ENCODE results near the gene GDF10. TPM values are rescaled to one million over a fixed set of nuclear protein-coding genes. Genes with fewer than 3 reads are reported as not detected.

GDF10 gene
- total and polyA plus RNA-seq, 8 donors, result 0.31 to 2.6 (median 0.90) TPM; not detected in 5

GRCh38 chr10:47297866-47298540 lies 2.0 kb upstream of the GDF10 start:
- DNase-seq, result no peak
- H3K9me3 ChIP-seq, result no peaks in the 10 kb centered on the region
- no peak overlapping the region for H3K27ac ChIP-seq
- H3K27me3 ChIP-seq, result peaks cover 3 to 81% (median 29%) of the 10 kb centered on the region in 3 donors
- H3K4me1 ChIP-seq, result peaks cover 12 to 20% (median 17%) of the 10 kb centered on the region in 4 donors
- TF ChIP-seq CTCF (IDR thresholded peaks at IDR 0.05) (no peak), EP300 (IDR thresholded peaks at IDR 0.05) (no peak), POLR2AphosphoS5 (IDR thresholded peaks at IDR 0.05) (no peak), POLR2A (IDR thresholded peaks at IDR 0.05) (no peak)
- intact Hi-C loops (cut with DNase I; ENCODE audit: low total_unique reads), result no loop called here
- 78 to 85% (median 80%) methylated on average over 12 of the region's 12 CpGs for WGBS, 5 donors
- no peak overlapping the region for H3K4me3 ChIP-seq
- no peaks in the 10 kb centered on the region for H3K36me3 ChIP-seq

- intact Hi-C loops (cut with DNase I; ENCODE audit: low total_unique reads), result no loop called here
- peaks cover 12 to 20% (median 17%) of the 10 kb centered on the region in 4 donors for H3K4me1 ChIP-seq
- TF ChIP-seq EP300 (IDR thresholded peaks at IDR 0.05) (no peak), CTCF (IDR thresholded peaks at IDR 0.05) (no peak), POLR2A (IDR thresholded peaks at IDR 0.05) (no peak), POLR2AphosphoS5 (IDR thresholded peaks at IDR 0.05) (no peak)
- H3K27me3 ChIP-seq, result peaks cover 3 to 85% (median 29%) of the 10 kb centered on the region in 3 donors
- 48 to 82% (median 72%) methylated on average over 1 of the region's 1 CpG for WGBS, 5 donors
- DNase-seq, result no peak
- H3K4me3 ChIP-seq, result no peak overlapping the region
- H3K27ac ChIP-seq, result no peak overlapping the region
- no peaks in the 10 kb centered on the region for H3K9me3 ChIP-seq
- H3K36me3 ChIP-seq, result no peaks in the 10 kb centered on the region
Measured at GRCh38 chr10:47298715-47299114, 1.3 kb upstream of the GDF10 start.

- no peak for TF ChIP-seq EP300 (IDR thresholded peaks at IDR 0.05)
- TF ChIP-seq CTCF (IDR thresholded peaks at IDR 0.05), result no peak
- TF ChIP-seq POLR2A (IDR thresholded peaks at IDR 0.05), result no peak
- no peak for TF ChIP-seq POLR2AphosphoS5 (IDR thresholded peaks at IDR 0.05)
- 1 to 18% (median 4%) methylated on average over 6 to 57 of the region's 57 CpGs for WGBS, 5 donors
- Histone ChIP-seq H3K27me3 (peaks cover 3 to 76% (median 32%) of the 10 kb centered on the region in 3 donors), H3K36me3 (no peaks in the 10 kb centered on the region), H3K9me3 (no peaks in the 10 kb centered on the region), H3K4me1 (peaks cover 12 to 20% (median 17%) of the 10 kb centered on the region in 4 donors), H3K4me3 (peak overlapping the region; percentile 42 to 52 (median 48)), H3K27ac (no peak overlapping the region)
- intact Hi-C loops (cut with DNase I; ENCODE audit: low total_unique reads), result no loop called here
- peak in 1 of 2 donors; percentile 42 for DNase-seq
Measured at GRCh38 chr10:47300429-47300931, 483 bp downstream of the GDF10 start.

GRCh38 chr10:47301833-47302232 lies 1.8 kb downstream of the GDF10 start:
- intact Hi-C loops (cut with DNase I; ENCODE audit: low total_unique reads), result no loop called here
- H3K4me3 ChIP-seq, result no peak overlapping the region
- TF ChIP-seq POLR2AphosphoS5 (IDR thresholded peaks at IDR 0.05) (no peak), CTCF (IDR thresholded peaks at IDR 0.05) (no peak), EP300 (IDR thresholded peaks at IDR 0.05) (no peak), POLR2A (IDR thresholded peaks at IDR 0.05) (no peak)
- peaks cover 3 to 73% (median 32%) of the 10 kb centered on the region in 3 donors for H3K27me3 ChIP-seq
- H3K27ac ChIP-seq, result no peak overlapping the region
- H3K4me1 ChIP-seq, result peaks cover 12 to 20% (median 17%) of the 10 kb centered on the region in 4 donors
- 74 to 84% (median 76%) methylated on average over 2 of the region's 2 CpGs for WGBS, 5 donors
- no peak for DNase-seq
- no peaks in the 10 kb centered on the region for H3K9me3 ChIP-seq
- H3K36me3 ChIP-seq, result no peaks in the 10 kb centered on the region
